Spleen (tissue), 11 donors: Measurements from ENCODE around the gene ATP6V0B. TPM values are rescaled to one million over a fixed set of nuclear protein-coding genes. Genes with fewer than 3 reads are reported as not detected.

Experiments used
- DNase-seq: peaks from one replicate; pipeline ENCODE4 v3.0.0-alpha.2; 2020
- H3K27ac ChIP-seq, 8 donors: fragments of 200-600 bp; sonication (generic) in 7 of 8; 1 replicate in 4 of 8; 2 replicates in 4 of 8; pipeline versions ENCODE4 v1.5.0 to v1.8.0; 2016 to 2021; ENCODE audit warnings: inconsistent platforms in 4 of 8, mild to moderate bottlenecking in 4 of 8, moderate library complexity in 1 of 8
- H3K27me3 ChIP-seq, 7 donors: fragments of 200-600 bp; sonication (generic) in 6 of 7; replicated peaks in 1 of 7; 1 replicate in 4 of 7; 2 replicates in 3 of 7; pipeline versions ENCODE4 v1.5.0 to v1.8.0; 2016 to 2021; ENCODE audit warnings: inconsistent platforms in 3 of 7, mild to moderate bottlenecking in 1 of 7
- H3K36me3 ChIP-seq, 6 donors: fragments of 200-600 bp; sonication (generic) in 5 of 6; 1 replicate in 4 of 6; 2 replicates in 2 of 6; pipeline versions ENCODE4 v1.5.0 to v1.8.0; 2016 to 2021; ENCODE audit warnings: inconsistent platforms in 2 of 6
- H3K4me1 ChIP-seq, 6 donors: fragments of 200-600 bp; sonication (generic) in 5 of 6; 1 replicate in 3 of 6; 2 replicates in 3 of 6; pipeline versions ENCODE4 v1.5.0 to v1.8.0; 2016 to 2021; ENCODE audit warnings: inconsistent platforms in 3 of 6
- H3K4me3 ChIP-seq, 8 donors: fragments of 200-600 bp; sonication (generic) in 7 of 8; 1 replicate in 4 of 8; 2 replicates in 4 of 8; pipeline versions ENCODE4 v1.5.0 to v1.8.0; 2016 to 2021; ENCODE audit warnings: inconsistent platforms in 4 of 8, mild to moderate bottlenecking in 4 of 8, moderate library complexity in 2 of 8
- H3K9me3 ChIP-seq, 8 donors: fragments of 200-600 bp; sonication (generic) in 7 of 8; 1 replicate in 4 of 8; 2 replicates in 4 of 8; pipeline versions ENCODE4 v1.5.0 to v1.8.0; 2016 to 2021; ENCODE audit warnings: inconsistent platforms in 4 of 8
- POLR2A ChIP-seq, 3 donors: fragments of 450-650 bp; IDR thresholded peaks; one replicate each; pipeline ENCODE4 v1.5.1; 2017; ENCODE audit warnings: antibody characterized with exemption in 3 of 3, mild to moderate bottlenecking in 1 of 3
- POLR2AphosphoS5 ChIP-seq, 3 donors: sonication (generic); formaldehyde crosslinking; IDR thresholded peaks; one replicate each; pipeline ENCODE4 v1.5.1; 2017; ENCODE audit warnings: antibody characterized with exemption in 3 of 3
- WGBS, 5 donors: extraction: QIAGEN DNeasy Blood & Tissue Kit in 3 of 5; methylation state at CpG; one replicate each; pipeline versions ENCODE4 v1.1.5 to v1.1.7; 2013 to 2018; 5-methylcytosine and 5-hydroxymethylcytosine counted together
- intact Hi-C: fragments of 100-400 bp; cut with DNase I; formaldehyde crosslinking; loops from one replicate; pipeline ENCODE4 v1.15.0; 2023; ENCODE audit warnings: low total_unique reads
- polyA plus RNA-seq, 3 donors: library from polyadenylated mRNA; stranded (reverse); fragments of 200-250 nt; gene quantifications; one replicate each; pipeline ENCODE4 v1.2.1, GENCODE V29; 2013
- total RNA-seq, 7 donors: library from RNA; depleted of rRNA in 3 of 7; stranded (reverse); fragments of >200 nt in 3 of 7; fragmentation: NEBNext Ultra II Directional in 4 of 7; extraction: Animal tissue kit (Norgen Biotek cat#: 25700) in 4 of 7; gene quantifications; one replicate each; pipeline versions ENCODE4 v1.1.0 to v1.2.1, GENCODE V29; 2016 to 2021
- TF ChIP-seq, protein P1 (sequence below), 11 experiments: fragments of 200-600 bp in 7 of 11; fragments of 450-650 bp in 4 of 11; sonication (generic) in 4 of 11; IDR thresholded peaks in 8 of 11; conservative IDR thresholded peaks in 3 of 11; 1 replicate in 7 of 11; 2 replicates in 4 of 11; pipeline versions ENCODE4 v1.4.0 to v1.8.0; 2016 to 2021; ENCODE audit warnings: antibody characterized with exemption in 11 of 11, inconsistent platforms in 4 of 11, mild to moderate bottlenecking in 1 of 11
- donor health status: healthy with polysubstance abuse.
- donor health status: DM: no; HTN: no; CAD: no; lungs with moderate emphysema.
- donor health status: DM: no; HTN: no; CAD: no.
- donor health status: Bipolar disorder and iron deficiency.
- donor health status: healthy.
- donor health status: DM: no; HTN: no; CAD: no.
- donor health status: DM: yes; HTN: yes; CAD: no.

The ATP6V0B gene
- total and polyA plus RNA-seq, 10 donors, result 124 to 219 (median 177) TPM

GRCh38 chr1:43945674-43946235 is 29.0 kb upstream of the ATP6V0B start:
- no peaks in the 10 kb centered on the region for H3K9me3 ChIP-seq
- H3K27ac ChIP-seq, result peak overlapping the region; percentile 90 to 99 (median 96)
- peaks cover 0 to 19% (median 9%) of the 10 kb centered on the region in 6 donors for H3K36me3 ChIP-seq
- DNase-seq, result no peak
- WGBS, 5 donors, result 6 to 13% (median 10%) methylated on average over 3 of the region's 3 CpGs
- H3K4me1 ChIP-seq, result peaks cover 20 to 51% (median 38%) of the 10 kb centered on the region in 6 donors
- no peak for TF ChIP-seq POLR2A (IDR thresholded peaks at IDR 0.05)
- no peak for TF ChIP-seq POLR2AphosphoS5 (IDR thresholded peaks at IDR 0.05)
- TF ChIP-seq, protein P1, sequence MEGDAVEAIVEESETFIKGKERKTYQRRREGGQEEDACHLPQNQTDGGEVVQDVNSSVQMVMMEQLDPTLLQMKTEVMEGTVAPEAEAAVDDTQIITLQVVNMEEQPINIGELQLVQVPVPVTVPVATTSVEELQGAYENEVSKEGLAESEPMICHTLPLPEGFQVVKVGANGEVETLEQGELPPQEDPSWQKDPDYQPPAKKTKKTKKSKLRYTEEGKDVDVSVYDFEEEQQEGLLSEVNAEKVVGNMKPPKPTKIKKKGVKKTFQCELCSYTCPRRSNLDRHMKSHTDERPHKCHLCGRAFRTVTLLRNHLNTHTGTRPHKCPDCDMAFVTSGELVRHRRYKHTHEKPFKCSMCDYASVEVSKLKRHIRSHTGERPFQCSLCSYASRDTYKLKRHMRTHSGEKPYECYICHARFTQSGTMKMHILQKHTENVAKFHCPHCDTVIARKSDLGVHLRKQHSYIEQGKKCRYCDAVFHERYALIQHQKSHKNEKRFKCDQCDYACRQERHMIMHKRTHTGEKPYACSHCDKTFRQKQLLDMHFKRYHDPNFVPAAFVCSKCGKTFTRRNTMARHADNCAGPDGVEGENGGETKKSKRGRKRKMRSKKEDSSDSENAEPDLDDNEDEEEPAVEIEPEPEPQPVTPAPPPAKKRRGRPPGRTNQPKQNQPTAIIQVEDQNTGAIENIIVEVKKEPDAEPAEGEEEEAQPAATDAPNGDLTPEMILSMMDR (IDR thresholded peaks at IDR 0.05 in 8 of 11, conservative IDR thresholded peaks at IDR 0.05 in 3 of 11), result no peak
- intact Hi-C loops, result no loop called here
- H3K27me3 ChIP-seq, result no peaks in the 10 kb centered on the region
- H3K4me3 ChIP-seq, result peak overlapping the region; percentile 62 to 83 (median 70)

DNA sequence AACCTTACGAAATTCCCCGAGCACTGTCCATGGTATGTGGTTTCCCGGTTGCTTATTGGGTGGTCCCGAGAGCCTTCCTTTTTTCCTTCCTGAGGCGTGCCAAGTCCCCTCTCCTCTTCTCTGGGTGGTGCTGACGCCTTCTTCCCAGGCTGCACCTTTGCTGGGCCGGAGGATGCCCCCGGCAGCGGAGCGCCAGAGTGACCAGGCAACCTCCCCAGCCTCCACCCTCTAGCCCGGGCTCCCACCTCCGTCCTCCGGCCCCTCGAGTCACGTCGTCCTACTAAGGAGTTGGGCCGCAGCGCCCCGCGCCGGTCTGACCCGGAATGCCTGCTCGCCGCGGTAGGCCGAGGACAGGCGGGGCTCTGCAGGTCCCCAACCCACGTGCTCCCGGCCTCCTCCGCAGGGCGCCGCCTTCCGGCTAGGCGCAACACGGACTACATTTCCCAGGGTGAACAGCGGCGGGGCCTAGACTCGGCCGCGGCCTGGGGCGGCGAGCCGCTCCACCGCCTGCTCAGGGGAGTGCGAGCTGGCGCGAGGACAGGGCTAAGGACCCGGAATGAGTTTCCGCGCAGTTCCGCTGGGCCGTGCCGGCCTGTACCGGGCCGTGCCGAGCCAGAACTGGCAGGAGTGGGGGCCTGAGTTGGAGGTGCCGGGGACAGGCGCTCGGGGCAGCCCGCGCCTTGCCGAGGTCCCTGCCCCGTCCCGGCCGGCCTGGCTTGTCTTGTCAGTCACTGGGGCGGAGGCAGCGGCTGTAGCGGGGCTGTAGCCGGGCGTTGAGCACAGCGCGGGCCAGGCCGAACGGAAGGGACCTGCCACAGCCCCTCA is 28.3 kb upstream of the ATP6V0B start, which contains the start of gene IPO13:
TSS of gene IPO13 (plus strand) at position 715 of the 825 bp plus-strand sequence. CDS start 651 bp downstream, outside the sequence.
- peaks cover 0 to 25% (median 9%) of the 10 kb centered on the region in 6 donors for H3K36me3 ChIP-seq
- intact Hi-C loops, result no loop called here
- no peaks in the 10 kb centered on the region for H3K9me3 ChIP-seq
- 0 to 2% (median 1%) methylated on average over 36 to 74 of the region's 74 CpGs for WGBS, 5 donors
- H3K27ac ChIP-seq, result peak within 1 kb of the TSS; percentile 90 to 99 (median 96)
- peak within 1 kb of the TSS; percentile 62 to 83 (median 70) for H3K4me3 ChIP-seq
- no peaks in the 10 kb centered on the region for H3K27me3 ChIP-seq
- TF ChIP-seq POLR2A (IDR thresholded peaks at IDR 0.05) (peak in 1 of 3 donors; percentile 50), POLR2AphosphoS5 (IDR thresholded peaks at IDR 0.05) (peak; percentile 78 to 93 (median 85))
- TF ChIP-seq, protein P1 (IDR thresholded peaks at IDR 0.05 in 8 of 11, conservative IDR thresholded peaks at IDR 0.05 in 3 of 11), result peak; percentile 75 to 91 (median 83)
- peaks cover 20 to 51% (median 38%) of the 10 kb centered on the region in 6 donors for H3K4me1 ChIP-seq
- peak; percentile 99 for DNase-seq

- TF ChIP-seq POLR2AphosphoS5 (IDR thresholded peaks at IDR 0.05), result no peak
- TF ChIP-seq POLR2A (IDR thresholded peaks at IDR 0.05), result no peak
- TF ChIP-seq, protein P1 (IDR thresholded peaks at IDR 0.05 in 8 of 11, conservative IDR thresholded peaks at IDR 0.05 in 3 of 11), result no peak
- no peaks in the 10 kb centered on the region for H3K27me3 ChIP-seq
- intact Hi-C loops, result no loop called here
- 4 to 20% (median 10%) methylated on average over 20 to 27 of the region's 27 CpGs for WGBS, 5 donors
- peak overlapping the region; percentile 62 to 83 (median 70) for H3K4me3 ChIP-seq
- H3K9me3 ChIP-seq, result no peaks in the 10 kb centered on the region
- H3K27ac ChIP-seq, result peak overlapping the region; percentile 90 to 99 (median 96)
- peaks cover 0 to 25% (median 9%) of the 10 kb centered on the region in 6 donors for H3K36me3 ChIP-seq
- peak; percentile 87 for DNase-seq
- H3K4me1 ChIP-seq, result peaks cover 20 to 51% (median 38%) of the 10 kb centered on the region in 6 donors
Observed at GRCh38 chr1:43947061-43947873, 27.5 kb upstream of the ATP6V0B start.
